GM12872 (cell line): ENCODE data around the gene C1orf35.

Experiments
- TF ChIP-seq, protein P1 (sequence below): IDR thresholded peaks from 3 replicates; pipeline ENCODE4 v1.5.1; 2011; ENCODE audit warnings: low read depth, mild to moderate bottlenecking, low read length, moderate library complexity; ENCODE audit not compliant: insufficient read depth

Gene C1orf35

DNA sequence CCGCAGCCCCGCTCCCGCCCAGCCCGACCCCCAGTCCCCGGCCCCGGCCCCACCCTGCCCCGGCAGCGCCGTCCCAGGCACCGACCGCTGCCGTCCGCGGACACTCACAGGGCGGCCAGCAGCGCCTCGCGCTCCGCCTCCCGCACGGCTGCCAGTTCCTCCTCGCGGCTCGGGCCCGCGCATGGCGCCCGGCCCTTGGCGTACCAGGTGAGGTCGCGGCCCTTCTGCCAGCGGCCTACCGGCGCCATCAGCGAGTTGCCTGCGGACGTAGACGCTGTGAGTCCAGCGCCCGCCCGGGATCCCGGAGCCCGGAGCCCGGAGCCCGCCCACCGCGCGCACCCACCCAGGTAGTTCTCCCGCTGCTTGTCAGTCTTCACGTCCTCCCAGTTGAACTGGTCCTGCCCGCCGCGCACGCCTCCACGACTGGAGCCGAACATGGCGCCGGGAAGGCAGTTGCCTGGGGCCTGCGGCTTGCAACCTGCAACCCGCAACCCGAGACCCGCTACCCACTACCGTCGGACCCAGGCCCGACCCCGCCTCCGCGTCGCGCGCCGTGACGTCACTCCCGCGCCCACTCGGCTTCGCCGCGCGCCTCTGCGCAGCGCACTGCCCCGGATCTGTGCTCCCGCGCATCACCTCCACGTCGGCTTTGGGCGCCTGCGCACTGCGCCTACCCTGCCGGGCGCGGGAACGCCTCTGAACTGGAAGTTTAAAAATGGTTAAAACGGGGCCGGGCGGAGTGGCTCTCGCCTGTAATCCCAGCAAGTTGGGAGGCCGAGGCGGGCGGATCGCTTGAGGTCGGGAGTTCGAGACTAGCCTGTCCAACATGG, at the start of gene C1orf35:
TSS of gene C1orf35 (minus strand) at position 535 of the 830 bp plus-strand sequence. CDS start at position 437, 98 bp downstream.
- TF ChIP-seq, protein P1, sequence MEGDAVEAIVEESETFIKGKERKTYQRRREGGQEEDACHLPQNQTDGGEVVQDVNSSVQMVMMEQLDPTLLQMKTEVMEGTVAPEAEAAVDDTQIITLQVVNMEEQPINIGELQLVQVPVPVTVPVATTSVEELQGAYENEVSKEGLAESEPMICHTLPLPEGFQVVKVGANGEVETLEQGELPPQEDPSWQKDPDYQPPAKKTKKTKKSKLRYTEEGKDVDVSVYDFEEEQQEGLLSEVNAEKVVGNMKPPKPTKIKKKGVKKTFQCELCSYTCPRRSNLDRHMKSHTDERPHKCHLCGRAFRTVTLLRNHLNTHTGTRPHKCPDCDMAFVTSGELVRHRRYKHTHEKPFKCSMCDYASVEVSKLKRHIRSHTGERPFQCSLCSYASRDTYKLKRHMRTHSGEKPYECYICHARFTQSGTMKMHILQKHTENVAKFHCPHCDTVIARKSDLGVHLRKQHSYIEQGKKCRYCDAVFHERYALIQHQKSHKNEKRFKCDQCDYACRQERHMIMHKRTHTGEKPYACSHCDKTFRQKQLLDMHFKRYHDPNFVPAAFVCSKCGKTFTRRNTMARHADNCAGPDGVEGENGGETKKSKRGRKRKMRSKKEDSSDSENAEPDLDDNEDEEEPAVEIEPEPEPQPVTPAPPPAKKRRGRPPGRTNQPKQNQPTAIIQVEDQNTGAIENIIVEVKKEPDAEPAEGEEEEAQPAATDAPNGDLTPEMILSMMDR, result no peak

DNA sequence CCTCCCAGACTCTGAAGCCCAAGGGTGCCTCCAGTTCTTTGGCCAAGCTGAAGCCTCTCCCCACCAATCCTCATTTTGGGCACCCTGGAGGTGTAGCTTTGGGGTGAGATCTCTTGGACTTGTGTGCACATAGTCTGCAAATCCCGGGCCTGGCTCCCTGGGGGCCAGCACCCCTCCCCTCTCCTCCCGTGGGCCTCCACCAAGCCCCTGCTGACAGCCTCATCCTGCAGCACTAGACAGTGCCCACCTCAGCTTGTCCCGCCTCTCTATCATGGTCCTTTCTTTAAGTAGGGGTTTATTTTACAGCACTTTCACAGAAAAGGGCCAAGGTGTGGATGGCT, 49.8 kb upstream of the C1orf35 start:
- TF ChIP-seq, protein P1, result no peak

DNA sequence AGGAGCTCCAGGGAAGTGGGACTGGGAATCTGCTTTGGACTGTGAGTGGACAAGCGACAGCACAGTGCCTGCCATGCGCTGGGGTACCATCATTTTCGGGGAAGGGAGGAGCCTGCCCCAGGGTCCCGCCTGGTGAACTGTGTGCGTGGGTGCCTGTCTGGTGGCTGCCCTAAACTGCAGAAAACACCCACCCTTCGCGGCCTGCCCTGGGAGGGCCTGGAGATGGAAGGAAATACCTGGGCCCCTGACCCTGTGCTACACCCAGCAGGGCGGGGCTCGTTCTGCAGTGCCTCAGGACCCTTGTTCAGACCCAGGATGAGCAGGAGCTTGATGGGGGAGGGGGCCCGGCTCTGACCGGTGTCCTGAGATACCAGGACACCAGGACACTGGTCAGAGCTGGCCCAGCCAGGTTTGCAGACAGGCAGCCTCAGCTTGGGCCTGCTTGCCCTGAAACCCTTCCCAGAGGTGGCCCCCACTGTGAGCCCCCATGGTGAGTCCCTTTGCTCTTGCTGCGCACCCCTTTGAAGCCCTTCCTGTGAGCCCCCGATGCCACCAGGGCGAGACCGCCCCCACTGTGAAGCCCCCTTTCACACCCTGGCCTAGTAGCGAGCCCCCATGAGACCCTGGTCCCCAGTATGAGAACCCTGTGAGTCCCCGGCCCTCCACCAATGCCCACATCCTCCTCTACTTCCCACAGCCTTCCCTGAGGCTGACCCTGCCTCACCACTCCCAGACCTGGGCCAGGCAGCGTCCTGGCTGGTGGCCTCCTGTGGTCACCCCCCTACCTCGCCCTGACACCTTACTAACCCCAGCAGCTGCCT, 49.2 kb upstream of the C1orf35 start:
- TF ChIP-seq, protein P1, result no peak

DNA sequence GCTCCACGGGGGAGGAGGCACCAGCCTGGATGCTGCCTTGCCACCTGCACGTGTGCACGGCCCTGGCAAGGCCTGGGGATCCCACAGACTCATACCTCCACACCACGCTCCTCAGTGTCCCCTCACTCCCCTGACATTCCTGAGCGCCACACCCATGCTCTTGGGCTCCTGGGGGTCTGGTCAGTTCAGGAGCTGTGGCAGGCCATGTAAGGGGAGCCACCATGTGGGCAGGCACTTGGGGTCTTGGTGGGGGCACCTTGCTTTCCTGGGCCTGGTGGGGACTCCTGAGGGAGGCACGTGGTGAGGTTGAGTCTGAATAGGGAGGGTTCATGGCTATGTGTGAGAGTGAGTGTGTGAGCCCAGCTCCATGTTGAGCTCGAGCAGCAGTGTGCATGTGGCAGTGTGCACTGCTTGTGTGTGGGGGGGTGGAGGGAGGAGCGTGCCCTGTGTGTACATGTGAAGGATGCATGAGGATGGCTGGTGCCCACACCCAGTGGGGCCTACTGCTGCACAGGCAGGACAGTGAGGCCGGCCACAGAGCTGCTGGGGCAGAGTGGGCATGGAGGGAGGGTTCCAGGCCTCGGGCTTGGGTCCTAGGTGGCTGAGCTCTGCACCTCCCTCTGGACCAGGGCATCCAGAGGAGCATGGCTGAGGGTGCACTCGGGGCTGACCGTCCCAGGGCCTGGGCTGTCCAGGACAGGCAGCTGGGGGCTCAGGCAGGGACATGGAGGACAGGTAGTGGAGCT, 48.2 kb upstream of the C1orf35 start:
- TF ChIP-seq, protein P1, result no peak

DNA sequence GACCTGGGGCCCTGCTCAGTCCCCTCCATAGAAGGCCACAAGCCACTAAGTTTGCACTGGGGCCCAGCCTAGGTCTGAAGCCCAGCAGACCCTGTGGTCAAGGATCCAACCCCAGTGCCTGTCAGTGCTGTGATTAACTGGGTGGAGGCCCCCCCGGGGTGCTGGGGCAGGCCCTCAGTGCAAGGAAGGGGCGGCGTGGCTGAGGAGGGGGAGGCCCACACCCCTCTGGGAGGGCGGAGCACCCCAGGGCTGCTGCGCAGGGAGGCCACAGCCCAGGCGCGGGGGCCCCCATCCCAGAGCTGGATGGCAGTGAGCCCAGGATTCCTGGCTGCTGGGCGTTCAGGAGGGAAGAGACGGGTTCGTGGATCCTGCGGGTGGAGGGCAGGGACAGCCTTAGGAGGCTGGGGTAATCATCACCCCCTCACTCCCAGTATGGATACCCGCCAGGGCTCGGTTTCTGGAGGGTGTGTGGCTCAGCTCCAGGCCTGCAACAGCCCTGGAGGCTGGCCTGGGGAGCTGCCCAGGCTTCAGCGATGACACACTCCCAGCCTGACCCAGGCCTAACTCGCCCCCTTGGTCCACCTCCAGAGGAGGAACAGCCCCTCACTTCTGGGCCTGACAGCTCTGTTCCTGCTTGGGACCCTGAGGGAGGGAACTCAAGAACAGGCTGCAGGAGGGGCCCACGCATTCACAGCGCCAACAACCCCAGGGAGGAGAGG, 47.5 kb upstream of the C1orf35 start:
- TF ChIP-seq, protein P1, result no peak

DNA sequence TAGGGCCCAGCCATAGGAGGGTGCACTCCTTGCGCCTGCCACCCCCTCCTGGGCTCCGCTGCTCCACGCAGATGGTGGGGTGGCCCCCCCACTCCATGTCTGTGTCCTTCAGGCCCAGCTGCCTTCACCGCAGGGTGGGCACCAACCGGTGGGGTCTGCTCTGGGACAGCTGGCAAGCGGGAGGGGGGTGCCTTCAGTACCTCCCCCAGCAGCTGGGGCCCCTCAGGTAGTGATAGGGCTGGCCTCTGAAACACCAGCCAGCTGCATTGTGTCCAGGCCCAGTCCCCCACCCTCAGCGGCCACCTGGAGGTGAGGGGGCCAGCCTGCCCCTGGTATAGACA, 47.0 kb upstream of the C1orf35 start:
- TF ChIP-seq, protein P1, result no peak
